AG09319 (cell line): ENCODE data around the gene MAMLD1.

Experiments
- DNase-seq: peaks from one replicate; pipeline ENCODE4 v3.0.0-alpha.2; 2010; ENCODE audit warnings: low read depth; ENCODE audit errors: extremely low read depth
- CTCF ChIP-seq: IDR thresholded peaks from 2 replicates; pipeline ENCODE4 v1.5.1; 2011; ENCODE audit warnings: low read depth, mild to moderate bottlenecking, inconsistent platforms, low read length, moderate library complexity

Gene MAMLD1

DNA sequence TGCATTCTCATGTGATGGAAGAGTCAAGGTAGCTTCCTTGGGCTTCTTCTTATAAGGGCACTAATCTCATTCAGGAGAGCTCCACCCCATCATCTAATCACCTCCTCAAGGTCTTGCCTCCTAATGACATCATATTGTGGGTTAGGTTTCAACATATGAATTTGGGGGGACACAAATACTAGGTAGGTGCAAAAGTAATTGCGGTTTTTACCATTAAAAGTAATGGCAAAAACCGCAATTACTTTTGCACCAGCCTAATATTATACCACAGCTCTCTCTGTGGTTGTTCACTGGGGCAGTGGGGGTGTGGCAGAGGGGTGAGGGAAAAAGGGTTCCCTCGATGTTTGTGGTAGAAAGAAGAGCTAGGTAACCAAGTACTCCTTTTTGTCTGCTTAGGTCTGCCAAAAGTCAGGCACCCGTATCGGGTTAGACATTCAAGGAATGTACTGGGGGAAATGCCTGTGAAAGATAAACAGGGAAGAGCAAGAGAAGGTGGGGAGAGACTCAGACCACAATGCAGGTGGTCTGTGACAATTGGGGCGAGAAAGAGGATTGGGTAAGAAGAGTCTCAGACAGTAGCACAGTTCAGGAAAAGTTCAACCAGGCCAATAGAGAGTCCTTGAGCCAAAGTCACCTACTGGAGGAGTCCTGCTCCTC is 126.4 kb downstream of the MAMLD1 start:
- TF ChIP-seq CTCF = no peak
- no peak for DNase-seq

DNA sequence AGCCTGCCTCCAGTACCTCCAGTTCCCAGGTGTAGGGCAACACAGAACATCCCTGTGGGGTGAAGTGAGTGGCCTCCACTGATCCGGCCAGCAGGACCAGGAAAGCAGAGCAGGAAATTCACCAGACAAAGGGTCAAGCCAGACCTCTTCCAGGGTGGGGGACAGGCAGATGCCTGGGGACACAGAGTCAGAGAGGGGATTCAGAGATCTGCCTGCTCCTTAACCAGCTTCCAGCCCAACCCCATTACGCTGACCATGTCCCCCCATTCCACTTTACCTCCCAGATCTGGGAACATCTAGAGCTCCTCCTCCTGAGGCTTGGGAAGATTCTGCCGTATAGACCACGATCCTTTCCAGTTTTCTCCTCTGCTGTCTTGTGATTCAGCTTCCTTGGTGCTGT is 132.4 kb downstream of the MAMLD1 start:
- DNase-seq = no peak
- TF ChIP-seq CTCF = no peak

GRCh38 chrX:150499240-150499639 is 136.1 kb downstream of the MAMLD1 start:
- no peak for TF ChIP-seq CTCF

GRCh38 chrX:150502091-150502490 is 139.0 kb downstream of the MAMLD1 start:
- DNase-seq = no peak
- TF ChIP-seq CTCF = no peak

More at GRCh38 chrX:150499240-150499639, 136.1 kb downstream of the MAMLD1 start:
- DNase-seq = no peak

DNA sequence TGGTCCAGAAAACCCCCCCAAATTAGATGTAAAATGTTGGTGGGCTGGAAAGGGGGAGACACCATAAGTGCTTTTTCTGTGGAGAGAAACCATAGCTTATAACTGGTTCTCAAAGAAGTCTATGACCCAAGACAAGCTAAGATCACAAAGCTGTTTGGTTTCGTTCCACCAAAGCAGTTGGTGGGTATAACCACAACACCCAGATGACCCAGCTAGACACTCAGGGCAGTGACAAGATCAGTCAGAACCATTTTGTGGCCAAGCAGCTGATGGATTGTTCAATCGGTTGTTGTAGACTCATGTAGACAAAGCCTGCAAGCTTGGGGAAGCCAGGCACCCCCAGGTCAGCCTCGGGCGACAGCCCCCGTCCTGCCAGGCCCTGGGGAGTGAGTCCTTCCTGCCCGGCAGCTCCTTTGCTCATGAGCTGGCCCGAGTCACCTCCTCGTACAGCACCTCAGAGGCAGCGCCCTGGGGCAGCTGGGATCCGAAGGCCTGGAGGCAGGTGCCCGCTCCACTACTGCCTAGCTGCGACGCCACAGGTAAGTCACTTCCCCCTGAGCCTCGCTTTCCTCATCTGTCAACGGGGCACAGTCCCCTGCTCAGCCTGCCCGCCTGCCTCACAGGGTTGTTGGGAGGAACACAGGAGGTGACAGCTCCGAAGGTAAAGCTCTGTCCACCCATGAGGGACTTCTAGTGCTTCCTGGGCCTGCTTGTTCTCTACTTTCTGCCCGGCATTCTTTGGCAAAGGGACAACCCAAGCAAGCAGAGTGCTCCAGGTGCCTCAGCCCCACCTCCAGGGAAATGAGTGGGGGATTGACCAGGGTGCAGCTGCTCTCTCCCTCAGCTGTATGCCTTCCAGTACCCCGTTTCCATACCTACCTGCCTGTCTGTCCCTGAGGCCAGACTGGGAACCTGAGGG is 140.1 kb downstream of the MAMLD1 start:
- no peak for TF ChIP-seq CTCF
- DNase-seq = no peak

DNA sequence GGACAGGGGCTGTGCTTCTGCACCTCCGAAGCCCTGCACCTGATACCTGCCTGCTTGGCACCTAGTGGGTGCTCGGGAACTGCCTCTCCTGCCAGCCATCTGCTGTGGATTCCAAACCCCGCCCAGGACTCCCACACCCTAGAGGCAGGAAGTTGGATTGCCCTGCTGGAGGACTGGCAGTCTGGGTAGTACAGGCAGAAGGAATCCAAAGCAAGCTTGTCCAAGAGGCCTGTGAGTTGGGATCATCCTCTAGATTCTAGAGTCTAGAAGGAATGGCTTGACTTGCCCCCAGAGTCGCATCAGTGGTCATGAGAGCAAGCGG is 140.7 kb downstream of the MAMLD1 start:
- no peak for TF ChIP-seq CTCF
- no peak for DNase-seq
